Coronary artery (tissue), 2 donors: ENCODE results near the gene IGF2R.

Experiments
- DNase-seq: peaks from one replicate; pipeline ENCODE4 v3.0.0-alpha.2; 2017; ENCODE audit warnings: low spot score
- H3K27ac ChIP-seq, 2 donors: fragments of 200-600 bp; sonication (generic); one replicate each; pipeline ENCODE4 v1.5.1; 2016 to 2019
- H3K4me3 ChIP-seq: fragments of 200-600 bp; sonication (generic); 2 replicates; pipeline ENCODE4 v1.5.1; 2016; ENCODE audit warnings: mild to moderate bottlenecking, moderate library complexity
- TF ChIP-seq, protein P1 (sequence below): fragments of 200-600 bp; sonication (generic); IDR thresholded peaks from one replicate; pipeline ENCODE4 v1.5.1; 2019; ENCODE audit warnings: antibody characterized with exemption

The IGF2R gene

DNA sequence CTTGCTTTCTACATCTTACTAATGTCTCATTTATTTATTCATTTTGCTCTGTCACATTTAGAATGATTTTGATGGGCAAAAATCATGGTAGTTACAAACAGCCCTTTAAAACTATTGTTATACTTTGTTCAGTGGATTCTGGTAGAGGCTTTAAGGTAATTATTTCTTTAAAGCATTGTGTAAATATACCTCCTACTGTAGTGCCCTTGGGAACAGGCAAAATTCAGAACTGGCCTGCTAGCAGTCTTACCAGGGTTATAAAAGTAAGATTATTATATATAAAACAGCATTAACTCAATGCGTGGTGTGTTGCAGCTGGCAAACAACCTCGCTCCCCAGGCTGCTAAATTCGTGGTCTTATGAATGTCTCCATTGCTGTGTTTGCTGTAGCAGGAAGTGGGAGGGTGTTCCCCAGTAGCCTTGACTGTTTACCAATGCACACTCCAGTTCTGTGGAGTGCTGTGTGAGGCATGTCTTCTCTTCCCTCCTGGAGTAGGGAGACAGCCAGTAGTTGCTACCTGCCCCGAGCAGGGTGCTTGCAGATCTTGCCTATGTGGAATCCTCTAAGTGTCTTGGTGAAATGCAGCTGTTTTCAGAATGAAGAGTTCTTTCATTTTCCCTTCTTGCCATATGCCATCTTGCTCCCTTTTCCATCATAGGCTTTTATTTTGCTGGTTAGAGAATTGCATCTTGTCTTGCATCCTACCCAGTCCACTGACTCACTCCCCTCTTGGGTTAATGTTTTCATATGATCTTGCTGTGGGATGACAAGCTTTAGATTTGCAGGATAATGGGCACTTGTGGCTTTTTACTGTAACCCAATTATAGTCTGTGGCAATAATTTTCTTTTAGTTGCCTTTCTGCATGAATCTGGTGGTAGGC is 45.3 kb downstream of the IGF2R start:
- TF ChIP-seq, protein P1, sequence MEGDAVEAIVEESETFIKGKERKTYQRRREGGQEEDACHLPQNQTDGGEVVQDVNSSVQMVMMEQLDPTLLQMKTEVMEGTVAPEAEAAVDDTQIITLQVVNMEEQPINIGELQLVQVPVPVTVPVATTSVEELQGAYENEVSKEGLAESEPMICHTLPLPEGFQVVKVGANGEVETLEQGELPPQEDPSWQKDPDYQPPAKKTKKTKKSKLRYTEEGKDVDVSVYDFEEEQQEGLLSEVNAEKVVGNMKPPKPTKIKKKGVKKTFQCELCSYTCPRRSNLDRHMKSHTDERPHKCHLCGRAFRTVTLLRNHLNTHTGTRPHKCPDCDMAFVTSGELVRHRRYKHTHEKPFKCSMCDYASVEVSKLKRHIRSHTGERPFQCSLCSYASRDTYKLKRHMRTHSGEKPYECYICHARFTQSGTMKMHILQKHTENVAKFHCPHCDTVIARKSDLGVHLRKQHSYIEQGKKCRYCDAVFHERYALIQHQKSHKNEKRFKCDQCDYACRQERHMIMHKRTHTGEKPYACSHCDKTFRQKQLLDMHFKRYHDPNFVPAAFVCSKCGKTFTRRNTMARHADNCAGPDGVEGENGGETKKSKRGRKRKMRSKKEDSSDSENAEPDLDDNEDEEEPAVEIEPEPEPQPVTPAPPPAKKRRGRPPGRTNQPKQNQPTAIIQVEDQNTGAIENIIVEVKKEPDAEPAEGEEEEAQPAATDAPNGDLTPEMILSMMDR: no peak
- no peak for DNase-seq
- no peak overlapping the region for H3K27ac ChIP-seq
- no peak overlapping the region for H3K4me3 ChIP-seq

- H3K27ac ChIP-seq: no peak overlapping the region
- TF ChIP-seq, protein P1: no peak
- no peak overlapping the region for H3K4me3 ChIP-seq
- DNase-seq: no peak
These were observed 45.9 kb downstream of the IGF2R start for GRCh38 chr6:160014869-160015182.

DNA sequence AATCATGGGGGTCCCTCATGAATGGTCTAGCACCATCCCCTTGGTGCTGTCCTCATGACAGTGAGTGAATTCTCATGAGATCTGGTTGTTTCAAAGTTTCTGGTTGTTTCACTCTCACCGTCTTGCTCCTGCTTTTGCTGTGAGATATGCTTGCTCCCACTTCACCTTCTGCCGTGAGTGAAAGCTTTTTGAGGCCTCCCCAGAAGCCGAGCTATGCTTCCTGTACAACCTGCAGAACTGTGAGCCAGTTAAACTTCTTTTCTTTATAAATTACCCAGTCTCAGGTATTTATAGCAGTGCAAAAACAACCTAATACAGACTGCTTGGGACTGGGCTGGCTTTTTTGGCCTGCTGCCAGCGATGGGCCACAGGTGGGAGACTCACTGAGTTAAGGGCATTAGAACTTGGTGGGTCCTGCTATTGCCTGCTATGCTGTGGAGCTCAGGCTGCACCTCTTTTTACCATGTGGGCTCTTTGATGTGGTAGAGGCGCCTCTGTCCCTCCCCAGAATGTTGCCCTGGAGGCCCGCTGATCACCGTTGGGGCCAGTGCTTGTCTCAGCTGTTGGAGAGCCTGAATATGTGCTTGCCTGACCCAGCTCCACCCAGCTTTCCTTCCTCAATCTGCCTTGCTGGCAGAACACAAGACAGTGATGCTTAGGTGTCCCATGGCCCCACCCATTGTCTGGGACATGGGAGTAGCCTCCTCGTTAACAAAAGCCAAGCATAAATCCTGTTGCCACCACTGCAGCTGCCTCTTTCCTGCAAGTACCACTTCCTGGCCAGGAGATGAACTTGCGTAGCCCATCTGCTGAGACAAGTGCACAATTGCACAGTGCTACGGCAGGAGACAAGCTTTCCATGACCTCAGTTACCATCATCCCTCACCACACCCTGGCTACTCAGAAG is 47.1 kb downstream of the IGF2R start:
- TF ChIP-seq, protein P1: no peak
- DNase-seq: no peak
- Histone ChIP-seq H3K4me3 (no peak overlapping the region), H3K27ac (no peak overlapping the region)

- no peak overlapping the region for H3K4me3 ChIP-seq
- no peak overlapping the region for H3K27ac ChIP-seq
- TF ChIP-seq, protein P1: no peak
- DNase-seq: no peak
These were observed 53.2 kb downstream of the IGF2R start for GRCh38 chr6:160022101-160022500.

DNA sequence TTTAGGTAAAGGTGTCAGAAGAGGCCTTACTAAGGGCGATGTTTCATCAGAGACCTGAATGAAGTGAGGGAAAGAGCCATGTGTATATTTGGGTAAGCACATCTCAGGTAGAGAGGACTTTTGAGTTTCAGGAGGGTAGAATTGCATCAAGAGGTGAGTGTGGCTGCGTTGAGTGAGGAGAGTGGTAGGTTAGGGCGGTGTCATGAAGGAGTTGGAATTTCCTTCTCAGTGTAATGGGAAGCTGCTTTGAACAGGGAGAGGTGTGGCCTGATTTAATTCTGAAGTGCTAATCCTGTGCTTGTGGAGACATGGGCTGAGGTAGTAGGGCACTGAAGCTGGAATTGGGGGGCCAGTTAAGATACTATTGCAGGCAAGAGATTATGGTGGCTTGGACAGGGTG is 53.9 kb downstream of the IGF2R start:
- Histone ChIP-seq H3K27ac (no peak overlapping the region), H3K4me3 (no peak overlapping the region)
- TF ChIP-seq, protein P1: no peak
- no peak for DNase-seq

DNA sequence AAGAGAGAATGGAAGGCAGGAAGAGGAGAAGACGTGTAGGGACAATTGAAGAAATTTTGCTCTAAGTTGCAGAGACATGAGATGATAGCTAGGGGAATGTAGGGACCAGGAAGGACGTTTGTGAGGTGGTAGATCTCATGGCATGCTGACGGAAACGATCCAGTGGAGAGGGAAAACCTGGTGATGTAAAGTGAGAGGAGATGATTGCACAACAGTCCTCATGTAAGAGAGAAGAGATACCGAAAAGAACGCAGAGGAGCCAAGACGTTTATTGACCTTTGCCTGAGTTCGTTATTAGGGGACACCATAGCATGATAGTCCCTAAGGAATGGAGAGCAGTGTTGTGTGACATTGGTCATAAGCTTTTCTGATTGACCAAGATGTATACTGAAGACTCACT is 55.3 kb downstream of the IGF2R start:
- Histone ChIP-seq H3K4me3 (no peak overlapping the region), H3K27ac (no peak overlapping the region)
- DNase-seq: no peak
- TF ChIP-seq, protein P1: no peak
